HL-60 (cell line): Measurements from ENCODE around the gene ZNF761.

Experiments used
- CTCF ChIP-seq: IDR thresholded peaks from one replicate; pipeline ENCODE4 v1.5.1; 2011; ENCODE audit warnings: low read length, control low read depth, inconsistent platforms; ENCODE audit not compliant: insufficient read depth
- TF ChIP-seq, protein P1 (sequence below): IDR thresholded peaks from 2 replicates; pipeline ENCODE4 v1.6.1; 2012; ENCODE audit warnings: low read depth; ENCODE audit not compliant: insufficient replicate concordance

DNA sequence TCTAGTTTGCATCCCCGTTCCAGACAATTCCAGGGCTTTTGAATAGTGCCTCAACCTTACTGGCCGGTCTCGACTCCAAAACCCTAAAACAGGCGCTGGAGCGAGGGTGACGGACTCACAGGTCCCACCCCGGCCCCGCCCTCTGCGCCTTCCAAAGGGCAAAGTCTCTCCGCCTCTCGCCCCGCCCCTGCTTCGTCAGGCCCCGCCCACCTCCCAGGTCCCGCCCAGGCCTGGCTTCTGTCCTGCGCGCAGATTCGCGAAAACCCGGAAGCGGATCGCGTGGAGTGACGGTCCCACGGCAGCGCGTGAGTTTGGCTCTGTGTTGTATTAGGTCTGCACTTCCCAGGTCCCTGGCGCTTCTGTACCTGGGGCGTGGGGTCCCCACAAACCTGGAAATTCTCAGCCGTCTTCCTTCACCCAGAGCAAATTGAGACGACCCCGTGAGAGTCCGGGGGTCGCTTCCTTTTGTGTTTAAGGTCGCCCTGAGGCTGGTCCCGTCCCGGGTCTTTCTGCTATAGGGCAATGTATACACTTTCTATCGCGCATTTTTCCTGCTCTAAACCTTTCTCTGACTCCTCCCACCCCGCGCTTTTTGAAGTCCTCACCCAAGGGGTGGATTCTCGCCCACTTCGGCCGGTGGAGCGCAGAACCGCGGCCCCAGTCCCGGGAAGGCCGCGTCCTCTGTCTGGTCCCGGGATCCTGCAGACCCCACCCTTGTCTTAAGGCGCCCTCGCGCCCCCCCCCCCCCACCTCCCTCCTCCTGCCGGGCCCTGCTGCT is 35.9 kb downstream of the ZNF761 start, which contains the start of gene ZNF813:
- no peak for TF ChIP-seq CTCF
- TF ChIP-seq, protein P1, sequence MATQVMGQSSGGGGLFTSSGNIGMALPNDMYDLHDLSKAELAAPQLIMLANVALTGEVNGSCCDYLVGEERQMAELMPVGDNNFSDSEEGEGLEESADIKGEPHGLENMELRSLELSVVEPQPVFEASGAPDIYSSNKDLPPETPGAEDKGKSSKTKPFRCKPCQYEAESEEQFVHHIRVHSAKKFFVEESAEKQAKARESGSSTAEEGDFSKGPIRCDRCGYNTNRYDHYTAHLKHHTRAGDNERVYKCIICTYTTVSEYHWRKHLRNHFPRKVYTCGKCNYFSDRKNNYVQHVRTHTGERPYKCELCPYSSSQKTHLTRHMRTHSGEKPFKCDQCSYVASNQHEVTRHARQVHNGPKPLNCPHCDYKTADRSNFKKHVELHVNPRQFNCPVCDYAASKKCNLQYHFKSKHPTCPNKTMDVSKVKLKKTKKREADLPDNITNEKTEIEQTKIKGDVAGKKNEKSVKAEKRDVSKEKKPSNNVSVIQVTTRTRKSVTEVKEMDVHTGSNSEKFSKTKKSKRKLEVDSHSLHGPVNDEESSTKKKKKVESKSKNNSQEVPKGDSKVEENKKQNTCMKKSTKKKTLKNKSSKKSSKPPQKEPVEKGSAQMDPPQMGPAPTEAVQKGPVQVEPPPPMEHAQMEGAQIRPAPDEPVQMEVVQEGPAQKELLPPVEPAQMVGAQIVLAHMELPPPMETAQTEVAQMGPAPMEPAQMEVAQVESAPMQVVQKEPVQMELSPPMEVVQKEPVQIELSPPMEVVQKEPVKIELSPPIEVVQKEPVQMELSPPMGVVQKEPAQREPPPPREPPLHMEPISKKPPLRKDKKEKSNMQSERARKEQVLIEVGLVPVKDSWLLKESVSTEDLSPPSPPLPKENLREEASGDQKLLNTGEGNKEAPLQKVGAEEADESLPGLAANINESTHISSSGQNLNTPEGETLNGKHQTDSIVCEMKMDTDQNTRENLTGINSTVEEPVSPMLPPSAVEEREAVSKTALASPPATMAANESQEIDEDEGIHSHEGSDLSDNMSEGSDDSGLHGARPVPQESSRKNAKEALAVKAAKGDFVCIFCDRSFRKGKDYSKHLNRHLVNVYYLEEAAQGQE: no peak
